Esophagus muscularis mucosa (tissue), 4 donors: ENCODE measurements around the gene FDX2.

Source experiments
- CTCF ChIP-seq, 3 experiments: fragments of 200-600 bp in 2 of 3; fragments of 450-650 bp in 1 of 3; sonication (generic) in 2 of 3; IDR thresholded peaks; one replicate each; pipeline ENCODE4 v1.5.1; 2017 to 2019; ENCODE audit warnings: antibody characterized with exemption in 3 of 3, mild to moderate bottlenecking in 2 of 3, moderate library complexity in 1 of 3
- EP300 ChIP-seq: sonication (generic); formaldehyde crosslinking; IDR thresholded peaks from one replicate; pipeline ENCODE4 v1.6.1; 2017; ENCODE audit warnings: antibody characterized with exemption
- POLR2A ChIP-seq: fragments of 450-650 bp; IDR thresholded peaks from one replicate; pipeline ENCODE4 v1.6.1; 2017; ENCODE audit warnings: antibody characterized with exemption, moderate library complexity, mild to moderate bottlenecking, low read depth
- POLR2AphosphoS5 ChIP-seq, 2 donors: sonication (generic); formaldehyde crosslinking; IDR thresholded peaks; one replicate each; pipeline ENCODE4 v1.6.1; 2017; ENCODE audit warnings: antibody characterized with exemption in 2 of 2

DNA sequence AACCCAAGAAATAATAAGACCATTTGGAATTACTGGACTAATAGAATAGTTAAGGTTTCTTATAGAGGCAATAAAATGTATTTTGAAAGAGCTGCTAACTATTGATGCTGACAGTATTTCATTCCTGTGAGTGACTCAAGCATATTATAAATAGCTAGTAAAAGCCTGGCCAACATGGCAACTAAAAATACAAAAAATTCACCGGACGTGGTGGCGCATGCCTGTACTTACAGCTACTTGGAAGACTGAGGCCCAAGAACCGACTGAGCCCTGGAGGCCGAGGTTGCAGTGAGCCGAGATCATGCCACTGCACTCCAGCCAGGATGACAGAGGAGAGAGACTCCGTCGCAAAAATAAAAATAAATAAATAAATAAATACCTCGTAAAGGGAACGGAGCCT lies 29.0 kb upstream of the FDX2 start:
- TF ChIP-seq CTCF (IDR thresholded peaks at IDR 0.05) (no peak), POLR2A (no peak), POLR2AphosphoS5 (IDR thresholded peaks at IDR 0.05) (no peak), EP300 (no peak)
